ENCODE results near the gene IFT122. TPM values are rescaled to one million over a fixed set of nuclear protein-coding genes. Genes with fewer than 3 reads are reported as not detected.

IFT122 gene
- total and polyA plus RNA-seq, 2 of the 4 experiments (the other 2 are of a cell fraction): 16.8 to 28.0 TPM

DNA sequence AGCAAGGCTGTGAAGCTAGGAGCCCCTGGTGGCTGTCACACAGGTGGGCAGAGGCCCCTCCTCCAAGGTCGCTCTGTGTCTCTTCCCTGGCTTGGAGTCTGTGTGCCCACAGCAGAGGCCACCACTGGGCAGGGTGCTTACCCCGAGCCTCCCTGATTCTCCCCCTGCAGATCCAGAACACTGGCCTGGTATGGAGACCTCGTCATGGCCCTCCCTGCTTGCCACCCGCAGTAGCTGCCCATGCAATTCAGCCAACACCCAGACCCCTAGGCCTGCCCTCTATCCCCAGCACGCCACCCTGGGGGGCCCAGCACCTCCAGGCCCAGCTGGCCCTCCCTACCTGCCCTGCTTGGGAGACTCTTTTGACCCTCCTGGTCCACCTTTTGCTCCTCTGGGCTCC, 82.9 kb downstream of the IFT122 start:
- Histone ChIP-seq H2BK5ac (ENCODE audit: low read depth, low read length, poor library complexity, severe bottlenecking) (no peak overlapping the region), H3K9me1 (ENCODE audit: insufficient read depth, low read length) (peaks cover under 1% of the 10 kb centered on the region; the same call in 1 of the 2 replicates), H2AFZ (replicated peaks; ENCODE audit: low read length, poor library complexity) (no peak overlapping the region), H3K9me3 (ENCODE audit: control insufficient read depth, insufficient read depth, low read length) (no peaks in the 10 kb centered on the region), H2BK15ac (ENCODE audit: low read depth, low read length) (no peak overlapping the region), H2AK9ac (replicated peaks; ENCODE audit: low read depth, low read length, poor library complexity) (peak overlapping the region; percentile 50), H3K18ac (ENCODE audit: low read depth, low read length) (no peak overlapping the region), H2BK120ac (ENCODE audit: low read depth, low read length) (no peak overlapping the region), H3K4ac (ENCODE audit: low read depth, low read length) (no peak overlapping the region), H3K4me1 (ENCODE audit: control insufficient read depth, insufficient read depth, low read length) (peaks cover 2% of the 10 kb centered on the region; the same call in 1 of the 2 replicates), H4K5ac (ENCODE audit: low read depth, low read length) (no peak overlapping the region), H4K8ac (ENCODE audit: low read depth in 2 of 2, low read length in 2 of 2) (no peak overlapping the region), H3K27ac (ENCODE audit: insufficient read depth, low read length) (no peak overlapping the region), H2AK5ac (ENCODE audit: low read depth, low read length) (no peak overlapping the region), H3K36me3 (ENCODE audit: control insufficient read depth, insufficient read depth, low read length) (peaks cover 2% of the 10 kb centered on the region; the same call in 1 of the 2 replicates), H3K14ac (replicated peaks; ENCODE audit: low read depth, low read length) (no peak overlapping the region), H3K56ac (ENCODE audit: extremely low read depth, insufficient read depth, low read length) (no peak overlapping the region), H4K20me1 (ENCODE audit: insufficient read depth, low read length) (no peaks in the 10 kb centered on the region), H3K79me1 (ENCODE audit: low read depth in 1 of 2, low read length in 2 of 2) (no peaks in the 10 kb centered on the region), H3K4me3 (ENCODE audit: insufficient read depth, low read depth, low read length) (no peak overlapping the region), H3K9ac (ENCODE audit: low read depth, low read length) (no peak overlapping the region), H3K23ac (ENCODE audit: low read depth, low read length) (no peak overlapping the region), H3K27me3 (ENCODE audit: control insufficient read depth, insufficient read depth, low read length) (no peaks in the 10 kb centered on the region), H3K4me2 (ENCODE audit: low read depth, low read length) (no peak overlapping the region), H2BK20ac (ENCODE audit: low read depth, low read length) (no peak overlapping the region), H4K91ac (ENCODE audit: insufficient read depth, low read depth, low read length) (no peak overlapping the region)
- POLR2A ChIA-PET (ENCODE audit: unreplicated experiment): no interaction called here
- intact Hi-C loops (cut with micrococcal nuclease) (no loop called here), in situ Hi-C loops (cut with MboI; ENCODE audit: low sequenced_read_pairs) (no loop called here), dilution Hi-C loops (cut with HindIII; ENCODE audit: low sequenced_read_pairs, unreplicated experiment) (no loop called here)
- 100% methylated on average over 2 of the region's 5 CpGs; no CpG with 5 or more reads in 1 of the 2 experiments for WGBS, 2 experiments (ENCODE audit: extremely low coverage in 2 of 2, insufficient read length in 1 of 2)
- no TSS peak for BruUV-seq (replicated peaks)
- TF ChIP-seq MAFK (IDR thresholded peaks at IDR 0.05; ENCODE audit: low read depth, low read length): no peak
- TF ChIP-seq, protein P1, sequence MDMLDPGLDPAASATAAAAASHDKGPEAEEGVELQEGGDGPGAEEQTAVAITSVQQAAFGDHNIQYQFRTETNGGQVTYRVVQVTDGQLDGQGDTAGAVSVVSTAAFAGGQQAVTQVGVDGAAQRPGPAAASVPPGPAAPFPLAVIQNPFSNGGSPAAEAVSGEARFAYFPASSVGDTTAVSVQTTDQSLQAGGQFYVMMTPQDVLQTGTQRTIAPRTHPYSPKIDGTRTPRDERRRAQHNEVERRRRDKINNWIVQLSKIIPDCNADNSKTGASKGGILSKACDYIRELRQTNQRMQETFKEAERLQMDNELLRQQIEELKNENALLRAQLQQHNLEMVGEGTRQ (IDR thresholded peaks at IDR 0.05; ENCODE audit: low read depth, low read length): no peak
- no peak for TF ChIP-seq MXI1 (IDR thresholded peaks at IDR 0.05; ENCODE audit: borderline replicate concordance, low read depth, low read length)
- TF ChIP-seq RFX5 (IDR thresholded peaks at IDR 0.05; ENCODE audit: low read depth, low read length): no peak
- TF ChIP-seq, protein P2, sequence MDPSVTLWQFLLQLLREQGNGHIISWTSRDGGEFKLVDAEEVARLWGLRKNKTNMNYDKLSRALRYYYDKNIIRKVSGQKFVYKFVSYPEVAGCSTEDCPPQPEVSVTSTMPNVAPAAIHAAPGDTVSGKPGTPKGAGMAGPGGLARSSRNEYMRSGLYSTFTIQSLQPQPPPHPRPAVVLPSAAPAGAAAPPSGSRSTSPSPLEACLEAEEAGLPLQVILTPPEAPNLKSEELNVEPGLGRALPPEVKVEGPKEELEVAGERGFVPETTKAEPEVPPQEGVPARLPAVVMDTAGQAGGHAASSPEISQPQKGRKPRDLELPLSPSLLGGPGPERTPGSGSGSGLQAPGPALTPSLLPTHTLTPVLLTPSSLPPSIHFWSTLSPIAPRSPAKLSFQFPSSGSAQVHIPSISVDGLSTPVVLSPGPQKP (IDR thresholded peaks at IDR 0.05; ENCODE audit: borderline replicate concordance, low read depth, low read length): no peak
- no peak for TF ChIP-seq SMC3 (IDR thresholded peaks at IDR 0.05; ENCODE audit: low read depth, low read length)
- TF ChIP-seq MAZ (IDR thresholded peaks at IDR 0.05; ENCODE audit: borderline replicate concordance, low read depth, low read length): no peak
- TF ChIP-seq RCOR1 (IDR thresholded peaks at IDR 0.05; ENCODE audit: insufficient replicate concordance, low read length): no peak
- TF ChIP-seq RAD21 (IDR thresholded peaks at IDR 0.05; ENCODE audit: low read length): no peak
- no peak for TF ChIP-seq BHLHE40 (IDR thresholded peaks at IDR 0.05; ENCODE audit: low read depth, low read length)
- no peak for TF ChIP-seq NFE2L2 (IDR thresholded peaks at IDR 0.05; ENCODE audit: low read depth, low read length)
- no peak for TF ChIP-seq POLR2A (IDR thresholded peaks at IDR 0.05; ENCODE audit: low read depth, low read length)
- TF ChIP-seq, protein P3, sequence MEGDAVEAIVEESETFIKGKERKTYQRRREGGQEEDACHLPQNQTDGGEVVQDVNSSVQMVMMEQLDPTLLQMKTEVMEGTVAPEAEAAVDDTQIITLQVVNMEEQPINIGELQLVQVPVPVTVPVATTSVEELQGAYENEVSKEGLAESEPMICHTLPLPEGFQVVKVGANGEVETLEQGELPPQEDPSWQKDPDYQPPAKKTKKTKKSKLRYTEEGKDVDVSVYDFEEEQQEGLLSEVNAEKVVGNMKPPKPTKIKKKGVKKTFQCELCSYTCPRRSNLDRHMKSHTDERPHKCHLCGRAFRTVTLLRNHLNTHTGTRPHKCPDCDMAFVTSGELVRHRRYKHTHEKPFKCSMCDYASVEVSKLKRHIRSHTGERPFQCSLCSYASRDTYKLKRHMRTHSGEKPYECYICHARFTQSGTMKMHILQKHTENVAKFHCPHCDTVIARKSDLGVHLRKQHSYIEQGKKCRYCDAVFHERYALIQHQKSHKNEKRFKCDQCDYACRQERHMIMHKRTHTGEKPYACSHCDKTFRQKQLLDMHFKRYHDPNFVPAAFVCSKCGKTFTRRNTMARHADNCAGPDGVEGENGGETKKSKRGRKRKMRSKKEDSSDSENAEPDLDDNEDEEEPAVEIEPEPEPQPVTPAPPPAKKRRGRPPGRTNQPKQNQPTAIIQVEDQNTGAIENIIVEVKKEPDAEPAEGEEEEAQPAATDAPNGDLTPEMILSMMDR (conservative IDR thresholded peaks at IDR 0.05; ENCODE audit: low read depth, low read length): no peak
- no peak for TF ChIP-seq CEBPB (IDR thresholded peaks at IDR 0.05; ENCODE audit: low read depth, low read length)
- no peak for TF ChIP-seq FOS (IDR thresholded peaks at IDR 0.05; ENCODE audit: low read depth, low read length)
- no peak for ATAC-seq (ENCODE audit: low read depth)
- CTCF ChIA-PET: no interaction called here
- DNase-seq: no peak

Data from IMR-90 (cell line).